Left hindlimb (tissue), 1 donor: Measurements from ENCODE around the gene MAP2K6.

Experiments
- DNase-seq: peaks from one replicate; pipeline ENCODE4 v3.0.0-alpha.2; 2018

MAP2K6 gene

GRCh38 chr17:69588316-69588715 is 173.8 kb downstream of the MAP2K6 start:
- DNase-seq: no peak

GRCh38 chr17:69588827-69589239 is 174.3 kb downstream of the MAP2K6 start:
- no peak for DNase-seq

GRCh38 chr17:69590671-69591070 is 176.2 kb downstream of the MAP2K6 start:
- no peak for DNase-seq

GRCh38 chr17:69592692-69593350 is 178.3 kb downstream of the MAP2K6 start:
- DNase-seq: no peak

- DNase-seq: no peak
Measured at GRCh38 chr17:69593351-69593715, 178.8 kb downstream of the MAP2K6 start.

- no peak for DNase-seq
Measured at GRCh38 chr17:69593716-69594115, 179.2 kb downstream of the MAP2K6 start.

GRCh38 chr17:69594641-69595040 is 180.1 kb downstream of the MAP2K6 start:
- no peak for DNase-seq

GRCh38 chr17:69596141-69596540 is 181.6 kb downstream of the MAP2K6 start:
- DNase-seq: no peak

GRCh38 chr17:69597898-69598692 is 183.6 kb downstream of the MAP2K6 start:
- no peak for DNase-seq

GRCh38 chr17:69602972-69603371 is 188.5 kb downstream of the MAP2K6 start:
- no peak for DNase-seq
